Measurements from ENCODE around the gene SPEN.

Gene SPEN

GRCh38 chr1:15956150-15956549, 108.6 kb downstream of the SPEN start:
- in situ Hi-C loops (cut with MboI; ENCODE audit: low pct_unique_long_range_greater_than_20kb, low sequenced_read_pairs, unreplicated experiment), result no loop called here
- TF ChIP-seq CTCF (IDR thresholded peaks at IDR 0.05; ENCODE audit: extremely low read depth, insufficient read depth, missing control alignments), result no peak

GRCh38 chr1:15957221-15958095, 110.0 kb downstream of the SPEN start:
- no peak for TF ChIP-seq CTCF (IDR thresholded peaks at IDR 0.05; ENCODE audit: extremely low read depth, insufficient read depth, missing control alignments)
- in situ Hi-C loops (cut with MboI; ENCODE audit: low pct_unique_long_range_greater_than_20kb, low sequenced_read_pairs, unreplicated experiment), result no loop called here
- DNase-seq (ENCODE audit: low spot score), result no peak

More at GRCh38 chr1:15956150-15956549, 108.6 kb downstream of the SPEN start:
- no peak for DNase-seq (ENCODE audit: low spot score)

GRCh38 chr1:15958111-15958510, 110.6 kb downstream of the SPEN start:
- no peak for DNase-seq (ENCODE audit: low spot score)
- in situ Hi-C loops (cut with MboI; ENCODE audit: low pct_unique_long_range_greater_than_20kb, low sequenced_read_pairs, unreplicated experiment), result no loop called here
- no peak for TF ChIP-seq CTCF (IDR thresholded peaks at IDR 0.05; ENCODE audit: extremely low read depth, insufficient read depth, missing control alignments)

- no peak for DNase-seq (ENCODE audit: low spot score)
- in situ Hi-C loops (cut with MboI; ENCODE audit: low pct_unique_long_range_greater_than_20kb, low sequenced_read_pairs, unreplicated experiment), result no loop called here
- TF ChIP-seq CTCF (IDR thresholded peaks at IDR 0.05; ENCODE audit: extremely low read depth, insufficient read depth, missing control alignments), result no peak
These were observed 111.3 kb downstream of the SPEN start for GRCh38 chr1:15958793-15959192.

- TF ChIP-seq CTCF (IDR thresholded peaks at IDR 0.05; ENCODE audit: extremely low read depth, insufficient read depth, missing control alignments), result no peak
- in situ Hi-C loops (cut with MboI; ENCODE audit: low pct_unique_long_range_greater_than_20kb, low sequenced_read_pairs, unreplicated experiment), result no loop called here
- DNase-seq (ENCODE audit: low spot score), result no peak
These were observed 111.9 kb downstream of the SPEN start for GRCh38 chr1:15959424-15959823.

- DNase-seq (ENCODE audit: low spot score), result no peak
- in situ Hi-C loops (cut with MboI; ENCODE audit: low pct_unique_long_range_greater_than_20kb, low sequenced_read_pairs, unreplicated experiment), result no loop called here
- no peak for TF ChIP-seq CTCF (IDR thresholded peaks at IDR 0.05; ENCODE audit: extremely low read depth, insufficient read depth, missing control alignments)
These were observed 112.4 kb downstream of the SPEN start for GRCh38 chr1:15959827-15960446.
